HuH-7 (cell line): ENCODE data around the gene METTL23.
"Not testable (repeated sequence)": the region's sequence is repeated elsewhere in the genome, so short reads cannot be mapped to it uniquely, and the experiment has no call there.

Source experiments
- DNase-seq: peaks from one replicate; pipeline ENCODE4 v3.0.0; 2011; ENCODE audit warnings: low spot score

METTL23 gene

GRCh38 chr17:76713765-76714164 lies 12.9 kb upstream of the METTL23 start:
- DNase-seq, result no peak

- no peak for DNase-seq
These were observed 12.3 kb upstream of the METTL23 start for GRCh38 chr17:76714336-76714735.

- peak; percentile 56 for DNase-seq
These were observed 11.7 kb upstream of the METTL23 start for GRCh38 chr17:76714822-76715495.

- no peak for DNase-seq
These were observed 11.2 kb upstream of the METTL23 start for GRCh38 chr17:76715496-76715830.

GRCh38 chr17:76716146-76716838 lies 10.3 kb upstream of the METTL23 start:
- no peak for DNase-seq

GRCh38 chr17:76716839-76717215 lies 9.8 kb upstream of the METTL23 start:
- no peak for DNase-seq

GRCh38 chr17:76718516-76718915 lies 8.1 kb upstream of the METTL23 start:
- no peak for DNase-seq

- DNase-seq, result no peak
These were observed 6.4 kb upstream of the METTL23 start for GRCh38 chr17:76720211-76720610.

GRCh38 chr17:76720941-76721340 lies 5.7 kb upstream of the METTL23 start:
- DNase-seq, result no peak

- no peak for DNase-seq
These were observed 5.2 kb upstream of the METTL23 start for GRCh38 chr17:76721463-76721862.

GRCh38 chr17:76722279-76722678 lies 4.4 kb upstream of the METTL23 start:
- DNase-seq, result no peak

- not testable (repeated sequence) for DNase-seq
These were observed 3.7 kb upstream of the METTL23 start for GRCh38 chr17:76722977-76723376.

GRCh38 chr17:76723812-76724211 lies 2.8 kb upstream of the METTL23 start:
- no peak for DNase-seq

- peak; percentile 64 for DNase-seq
These were observed 934 bp upstream of the METTL23 start for GRCh38 chr17:76725580-76726230.

GRCh38 chr17:76726231-76726775 lies 336 bp upstream of the METTL23 start, which contains the start of gene JMJD6:
Gene JMJD6, minus strand, starts transcription at chr17:76726606. Its CDS starts 131 bp downstream, at chr17:76726475.
- DNase-seq, result peak; percentile 98

- DNase-seq, result no peak
These were observed 1.3 kb downstream of the METTL23 start for GRCh38 chr17:76727745-76728456.

- DNase-seq, result not testable (repeated sequence)
These were observed 5.4 kb downstream of the METTL23 start for GRCh38 chr17:76731800-76732733.

- DNase-seq, result no peak
These were observed 6.3 kb downstream of the METTL23 start for GRCh38 chr17:76732734-76733617.

GRCh38 chr17:76733618-76733957 lies 6.9 kb downstream of the METTL23 start:
- no peak for DNase-seq
